GM23248 (cell line): ENCODE results near the gene NDUFA5. TPM values are rescaled to one million over a fixed set of nuclear protein-coding genes. Genes with fewer than 3 reads are reported as not detected.
"Not testable (repeated sequence)": the region's sequence is repeated elsewhere in the genome, so short reads cannot be mapped to it uniquely, and the experiment has no call there.

Experiments used
- DNase-seq: peaks from one replicate; pipeline ENCODE4 v3.0.0-alpha.2; 2015
- H2AFZ ChIP-seq: fragments of 200-600 bp; sonication (generic); 2 replicates; pipeline ENCODE4 v1.6.1; 2016; ENCODE audit warnings: antibody characterized with exemption
- H3F3A ChIP-seq: fragments of 200-600 bp; sonication (generic); 2 replicates; pipeline ENCODE4 v1.6.1; 2016; ENCODE audit warnings: mild to moderate bottlenecking, antibody characterized with exemption, mixed run types; ENCODE audit not compliant: insufficient read depth
- H3K27ac ChIP-seq: fragments of 200-600 bp; sonication (generic); 2 replicates; pipeline ENCODE4 v1.5.1; 2016; ENCODE audit warnings: mild to moderate bottlenecking
- H3K27me3 ChIP-seq: fragments of 200-600 bp; sonication (generic); replicated peaks from 2 replicates; pipeline ENCODE4 v1.6.1; 2016; ENCODE audit warnings: mild to moderate bottlenecking; ENCODE audit not compliant: insufficient read depth
- H3K36me3 ChIP-seq: fragments of 200-600 bp; sonication (generic); 2 replicates; pipeline ENCODE4 v1.6.1; 2016; ENCODE audit warnings: low read depth, mild to moderate bottlenecking
- H3K4me1 ChIP-seq: fragments of 200-600 bp; sonication (generic); 2 replicates; pipeline ENCODE4 v1.6.1; 2016; ENCODE audit warnings: mild to moderate bottlenecking; ENCODE audit not compliant: insufficient read depth
- H3K4me2 ChIP-seq: fragments of 200-600 bp; sonication (generic); one replicate; pipeline ENCODE4 v1.6.1; 2016; ENCODE audit warnings: mild to moderate bottlenecking; ENCODE audit not compliant: unreplicated experiment
- H3K4me3 ChIP-seq: fragments of 200-600 bp; sonication (generic); 2 replicates; pipeline ENCODE4 v1.5.1; 2016; ENCODE audit warnings: mild to moderate bottlenecking
- H3K79me2 ChIP-seq: fragments of 200-600 bp; sonication (generic); 2 replicates; pipeline ENCODE4 v1.6.1; 2016; ENCODE audit warnings: mild to moderate bottlenecking; ENCODE audit not compliant: insufficient read depth
- H3K9ac ChIP-seq: fragments of 200-600 bp; sonication (generic); 2 replicates; pipeline ENCODE4 v1.6.1; 2016; ENCODE audit warnings: mild to moderate bottlenecking
- H3K9me2 ChIP-seq: fragments of 200-600 bp; sonication (generic); 2 replicates; pipeline ENCODE4 v1.6.1; 2016; ENCODE audit warnings: mixed run types, mild to moderate bottlenecking, moderate library complexity; ENCODE audit not compliant: insufficient read depth
- H3K9me3 ChIP-seq: fragments of 200-600 bp; sonication (generic); one replicate; pipeline ENCODE4 v1.6.1; 2017; ENCODE audit warnings: low read depth
- H4K20me1 ChIP-seq: fragments of 200-600 bp; sonication (generic); 2 replicates; pipeline ENCODE4 v1.6.0; 2016; ENCODE audit not compliant: insufficient read depth
- EZH2 ChIP-seq: fragments of 200-600 bp; sonication (generic); IDR thresholded peaks from 2 replicates; pipeline ENCODE4 v1.6.1; 2018; ENCODE audit warnings: antibody characterized with exemption, mild to moderate bottlenecking; ENCODE audit not compliant: insufficient read depth, poor library complexity, severe bottlenecking
- EZH2phosphoT487 ChIP-seq: fragments of 200-600 bp; sonication (generic); IDR thresholded peaks from 2 replicates; pipeline ENCODE4 v1.6.1; 2018; ENCODE audit warnings: antibody characterized with exemption, moderate library complexity, mild to moderate bottlenecking, low read depth; ENCODE audit not compliant: insufficient read depth
- WGBS, 2 experiments: methylation state at CpG; one replicate each; pipeline ENCODE4 v1.1.6; 2015 to 2017; ENCODE audit warnings: low lambda C conversion rate in 2 of 2, low coverage in 1 of 2; ENCODE audit errors: missing lambda C conversion rate in 2 of 2; 5-methylcytosine and 5-hydroxymethylcytosine counted together
- in situ Hi-C: fragments of 300-500 bp; cut with MboI; formaldehyde crosslinking; loops from 2 replicates; pipeline ENCODE4 v1.15.0; 2020
- polyA plus RNA-seq: library from polyadenylated mRNA; unstranded; fragments of >200 nt; fragmentation: Nextera tagmentation; extraction: Ambion mirVana; gene quantifications from 2 replicates; pipeline ENCODE4 v1.2.1, GENCODE V29; 2016
- total RNA-seq: library from RNA; depleted of rRNA; stranded (reverse); fragments of >200 nt; shearing (Covaris generic); gene quantifications from 2 replicates; pipeline ENCODE4 v1.2.3, GENCODE V29; 2014

Gene NDUFA5
- total and polyA plus RNA-seq, 2 experiments from 2014 or later, result 52.4 to 110 TPM

DNA sequence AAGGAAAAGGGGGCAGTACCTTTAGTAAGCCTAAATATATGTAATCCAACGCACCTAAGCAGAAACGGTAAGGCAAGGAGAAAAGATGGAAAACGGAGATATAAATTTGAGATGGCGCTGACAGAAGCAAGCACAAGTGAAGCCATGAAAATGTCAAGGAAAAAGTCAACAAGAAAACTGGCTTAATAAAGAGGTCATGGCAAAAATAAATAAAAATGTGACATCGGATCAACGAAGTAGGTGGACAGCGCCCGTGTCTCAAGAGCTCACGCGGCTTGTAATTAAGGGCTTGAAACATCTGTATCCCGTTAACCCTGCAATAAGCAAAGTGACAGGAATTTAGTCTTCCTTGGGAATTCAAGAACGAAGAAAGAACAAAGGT, 611 bp downstream of the NDUFA5 start:
- Histone ChIP-seq H3K4me2 (peak overlapping the region; percentile 95), H3K4me1 (peaks cover 12% of the 10 kb centered on the region), H3K79me2 (peaks cover 49% of the 10 kb centered on the region), H3K27ac (peak overlapping the region; percentile 74), H3K9me2 (no peaks in the 10 kb centered on the region), H3F3A (peaks cover 9% of the 10 kb centered on the region; the same call in 1 of the 2 replicates), H3K9ac (peak overlapping the region; percentile 89), H3K4me3 (peak overlapping the region; percentile 95), H2AFZ (peak overlapping the region; percentile 100), H3K36me3 (no peaks in the 10 kb centered on the region), H3K27me3 (no peaks in the 10 kb centered on the region), H3K9me3 (no peaks in the 10 kb centered on the region), H4K20me1 (no peaks in the 10 kb centered on the region)
- in situ Hi-C loops, result no loop called here
- TF ChIP-seq EZH2phosphoT487, result no peak
- TF ChIP-seq EZH2, result no peak
- DNase-seq, result peak; percentile 73
- 1 to 2% methylated on average over 12 of the region's 12 CpGs for WGBS, 2 experiments

DNA sequence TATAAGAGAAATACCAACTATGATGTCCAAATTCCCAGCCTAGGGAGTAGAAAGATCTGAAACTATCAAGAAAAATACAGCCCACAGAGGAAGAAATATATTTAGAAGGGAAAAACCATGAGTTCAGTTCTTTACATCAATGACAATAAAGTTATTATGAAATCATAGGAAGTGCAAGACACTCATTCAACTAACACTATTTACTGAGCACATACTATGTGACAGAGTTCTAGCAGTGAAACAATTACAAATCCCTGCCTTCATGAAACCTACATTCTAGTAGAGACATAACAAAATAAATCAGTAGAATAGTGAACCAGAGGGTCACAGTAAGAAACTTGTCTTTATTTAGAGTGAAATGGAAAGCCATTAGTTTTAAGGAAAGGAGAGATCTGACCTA, 2.1 kb downstream of the NDUFA5 start:
- Histone ChIP-seq H4K20me1 (no peaks in the 10 kb centered on the region), H3K9ac (no peak overlapping the region), H3F3A (peaks cover 9% of the 10 kb centered on the region; the same call in 1 of the 2 replicates), H3K36me3 (no peaks in the 10 kb centered on the region), H2AFZ (no peak overlapping the region), H3K9me2 (no peaks in the 10 kb centered on the region), H3K79me2 (peaks cover 62% of the 10 kb centered on the region), H3K4me1 (peaks cover 12% of the 10 kb centered on the region), H3K27me3 (no peaks in the 10 kb centered on the region), H3K9me3 (no peaks in the 10 kb centered on the region), H3K27ac (no peak overlapping the region), H3K4me2 (no peak overlapping the region), H3K4me3 (no peak overlapping the region)
- TF ChIP-seq EZH2, result no peak
- no peak for TF ChIP-seq EZH2phosphoT487
- no peak for DNase-seq
- in situ Hi-C loops, result no loop called here

DNA sequence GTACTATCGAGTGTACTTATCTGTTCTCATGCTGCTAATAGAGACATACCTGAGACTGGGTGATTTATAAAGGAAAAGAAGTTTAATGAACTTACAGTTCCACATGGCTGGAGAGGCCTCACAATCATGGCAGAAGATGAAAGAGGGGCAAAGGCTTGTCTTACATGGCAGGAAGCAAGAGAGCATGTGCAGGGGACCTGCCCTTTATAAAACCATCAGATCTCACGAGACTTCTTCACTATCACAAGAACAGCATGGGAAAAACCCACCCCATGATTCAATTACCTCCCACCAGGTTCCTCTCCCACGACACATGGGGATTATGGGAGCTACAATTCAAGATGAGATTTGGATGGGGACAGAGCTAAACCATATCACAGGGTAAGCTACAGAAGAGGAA, 4.5 kb downstream of the NDUFA5 start:
- DNase-seq, result no peak
- no peak for TF ChIP-seq EZH2phosphoT487
- TF ChIP-seq EZH2, result no peak
- Histone ChIP-seq H2AFZ (no peak overlapping the region), H3F3A (peaks cover 14% of the 10 kb centered on the region), H3K4me1 (peaks cover 17% of the 10 kb centered on the region), H3K79me2 (peaks cover 62% of the 10 kb centered on the region), H3K4me2 (no peak overlapping the region), H3K27me3 (no peaks in the 10 kb centered on the region), H3K9me3 (no peaks in the 10 kb centered on the region), H4K20me1 (no peaks in the 10 kb centered on the region), H3K27ac (no peak overlapping the region), H3K36me3 (0 out of 2 replicates have a peak, but pooled peaks cover 12% of the 10 kb centered on the region), H3K9me2 (no peaks in the 10 kb centered on the region), H3K4me3 (no peak overlapping the region), H3K9ac (no peak overlapping the region)
- 68 to 72% methylated on average over 3 of the region's 3 CpGs for WGBS, 2 experiments
- in situ Hi-C loops, result no loop called here

DNA sequence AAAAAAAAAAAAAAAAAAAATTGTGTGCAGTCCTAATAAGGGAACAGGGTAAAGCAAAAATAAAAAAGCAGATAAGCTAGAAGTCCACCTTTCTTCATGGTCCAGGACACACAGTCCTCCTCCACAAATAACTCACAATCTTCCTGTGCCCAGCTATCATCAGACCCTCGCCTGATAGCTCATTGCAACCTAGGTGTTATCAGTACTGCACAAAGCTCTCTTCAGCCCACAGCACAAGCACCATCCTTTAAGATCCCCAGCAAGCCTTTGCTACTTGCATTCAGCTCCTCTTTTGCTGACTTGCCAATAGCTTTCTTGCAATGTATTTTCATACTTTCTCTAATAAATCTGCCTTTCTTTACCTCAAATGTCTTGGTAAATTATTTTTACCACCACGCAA, 5.0 kb downstream of the NDUFA5 start:
- Histone ChIP-seq H3K9ac (no peak overlapping the region), H3K79me2 (peaks cover 63% of the 10 kb centered on the region), H3K27me3 (no peaks in the 10 kb centered on the region), H2AFZ (no peak overlapping the region), H4K20me1 (no peaks in the 10 kb centered on the region), H3K4me2 (no peak overlapping the region), H3K36me3 (0 out of 2 replicates have a peak, but pooled peaks cover 12% of the 10 kb centered on the region), H3K4me3 (no peak overlapping the region), H3K27ac (no peak overlapping the region), H3F3A (peaks cover 11% of the 10 kb centered on the region), H3K4me1 (peaks cover 22% of the 10 kb centered on the region), H3K9me3 (no peaks in the 10 kb centered on the region), H3K9me2 (no peaks in the 10 kb centered on the region)
- 98 to 100% methylated on average over 2 of the region's 2 CpGs for WGBS, 2 experiments
- no peak for DNase-seq
- in situ Hi-C loops, result no loop called here
- TF ChIP-seq EZH2phosphoT487 (no peak), EZH2 (no peak)

DNA sequence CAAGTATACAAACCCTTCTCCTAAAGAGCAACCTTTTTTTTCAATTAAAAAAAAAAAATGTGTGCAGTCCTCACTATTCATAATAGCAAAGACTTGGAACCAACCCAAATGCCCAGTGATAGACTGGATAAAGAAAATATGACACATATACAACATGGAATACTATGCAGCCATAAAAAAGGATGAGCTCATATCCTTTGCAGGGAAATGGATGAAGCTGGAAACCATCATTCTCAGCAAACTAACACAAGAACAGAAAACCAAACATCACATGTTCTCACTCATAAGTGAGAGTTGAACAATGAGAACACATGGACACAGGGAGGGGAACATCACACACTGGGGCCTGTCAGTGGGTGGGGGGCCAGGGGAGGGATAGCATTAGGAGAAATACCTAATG, 5.5 kb downstream of the NDUFA5 start:
- H3K27me3 ChIP-seq, H4K20me1 ChIP-seq, in situ Hi-C loops: not testable (repeated sequence)

More for the DNA sequence above, 5.5 kb downstream of the NDUFA5 start:
- not testable (repeated sequence) for H3K4me3 ChIP-seq, H3K4me2 ChIP-seq, H3K9ac ChIP-seq, H3K9me2 ChIP-seq, H3K27ac ChIP-seq, H3K9me3 ChIP-seq, H2AFZ ChIP-seq, DNase-seq
- peaks cover 22% of the 10 kb centered on the region for H3K4me1 ChIP-seq
- 0 out of 2 replicates have a peak, but pooled peaks cover 12% of the 10 kb centered on the region for H3K36me3 ChIP-seq
- peaks cover 11% of the 10 kb centered on the region for H3F3A ChIP-seq
- peaks cover 65% of the 10 kb centered on the region for H3K79me2 ChIP-seq
